Kidney (tissue), 14 donors: ENCODE results near the gene MFGE8. TPM values are rescaled to one million over a fixed set of nuclear protein-coding genes. Genes with fewer than 3 reads are reported as not detected.
"Not testable (repeated sequence)": the region's sequence is repeated elsewhere in the genome, so short reads cannot be mapped to it uniquely, and the experiment has no call there.

Experiments used
- DNase-seq, 5 donors: peaks; one replicate each; pipeline ENCODE4 v3.0.0-alpha.2; 2013 to 2020
- FAIRE-seq: peaks from 2 replicates; lab custom pipeline; 2012; peaks lifted over from hg19 to GRCh38; lab: Jason Lieb, UNC
- H3K27ac ChIP-seq, 2 donors: one replicate each; pipeline ENCODE4 v1.7.0; 2013; ENCODE audit warnings: low read depth in 2 of 2, low read length in 2 of 2, inconsistent platforms in 1 of 2
- H3K27me3 ChIP-seq: one replicate; pipeline ENCODE4 v1.7.1; 2013; ENCODE audit warnings: low read length, inconsistent platforms; ENCODE audit not compliant: control insufficient read depth, insufficient read depth
- H3K36me3 ChIP-seq, 3 donors: one replicate each; pipeline versions ENCODE4 v1.7.0 to v1.7.1; 2013; ENCODE audit warnings: low read length in 3 of 3, control low read depth in 1 of 3, inconsistent platforms in 1 of 3; ENCODE audit not compliant: insufficient read depth in 3 of 3, control insufficient read depth in 2 of 3
- H3K4me1 ChIP-seq, 3 donors: one replicate each; pipeline versions ENCODE4 v1.7.0 to v1.7.1; 2013; ENCODE audit warnings: low read length in 3 of 3, inconsistent platforms in 1 of 3, low read depth in 1 of 3; ENCODE audit not compliant: control insufficient read depth in 2 of 3, insufficient read depth in 2 of 3
- H3K4me3 ChIP-seq, 3 donors: one replicate each; pipeline versions ENCODE4 v1.7.0 to v1.8.1; 2013; ENCODE audit warnings: low read length in 3 of 3, control low read depth in 1 of 3, inconsistent platforms in 1 of 3
- H3K9ac ChIP-seq, 3 donors: one replicate each; pipeline versions ENCODE4 v1.7.0 to v1.7.1; 2013; ENCODE audit warnings: low read length in 3 of 3, control low read depth in 1 of 3, inconsistent platforms in 1 of 3
- H3K9me3 ChIP-seq, 3 donors: one replicate each; pipeline versions ENCODE4 v1.7.0 to v1.7.1; 2013; ENCODE audit warnings: low read length in 3 of 3, control low read depth in 1 of 3, inconsistent platforms in 1 of 3; ENCODE audit not compliant: control insufficient read depth in 2 of 3, insufficient read depth in 1 of 3
- CTCF ChIP-seq: IDR thresholded peaks from 3 replicates; pipeline ENCODE4 v1.5.1; 2012; ENCODE audit warnings: mild to moderate bottlenecking, moderate library complexity, borderline replicate concordance; ENCODE audit not compliant: insufficient read depth; ENCODE audit errors: extremely low read depth
- intact Hi-C: fragments of 100-400 bp; cut with DNase I; formaldehyde crosslinking; loops from one replicate; pipeline ENCODE4 v1.11.1; 2022
- polyA plus RNA-seq: library from polyadenylated mRNA; stranded (reverse); fragments of 350-450 nt; fragmentation: Illumina TruSeq; extraction: RNeasy Lipid Tissue Mini Kit (QIAGEN cat#74804); gene quantifications from one replicate; pipeline ENCODE4 v1.2.3, GENCODE V29; 2014; ENCODE audit warnings: low read depth, low replicate concordance; ENCODE audit not compliant: insufficient read depth
- total RNA-seq: library from RNA; stranded (reverse); fragmentation: NEBNext Ultra II Directional; extraction: Animal tissue kit (Norgen Biotek cat#: 25700); gene quantifications from one replicate; pipeline ENCODE4 v1.2.1, GENCODE V29; 2021
- donor health status: control.
- donor health status: control.
- donor health status: control.
- donor health status: control.
- donor health status: control.
- donor health status: DM: yes; HTN: yes; CAD: no.
- donor health status: Normal renal cell carcinoma (clear cell type).

Gene MFGE8
- total and polyA plus RNA-seq, 2 donors from 2014 or later = 88.0 to 184 TPM

GRCh38 chr15:88938802-88939485 is 25.8 kb upstream of the MFGE8 start:
- no peaks in the 10 kb centered on the region for H3K4me1 ChIP-seq
- no peak overlapping the region for H3K4me3 ChIP-seq
- DNase-seq = no peak
- H3K9me3 ChIP-seq = no peaks in the 10 kb centered on the region
- no peaks in the 10 kb centered on the region for H3K36me3 ChIP-seq
- H3K9ac ChIP-seq = no peak overlapping the region
- FAIRE-seq = no peak
- no peak overlapping the region for H3K27ac ChIP-seq
- no peaks in the 10 kb centered on the region for H3K27me3 ChIP-seq
- no peak for TF ChIP-seq CTCF
- intact Hi-C loops = no loop called here

- FAIRE-seq, H3K36me3 ChIP-seq, H3K27me3 ChIP-seq, H3K9ac ChIP-seq, DNase-seq, intact Hi-C loops, H3K4me3 ChIP-seq, H3K27ac ChIP-seq, H3K9me3 ChIP-seq, H3K4me1 ChIP-seq: not testable (repeated sequence)
Measured at GRCh38 chr15:88934449-88934848, 21.3 kb upstream of the MFGE8 start.

- Histone ChIP-seq H3K27me3 (no peaks in the 10 kb centered on the region), H3K36me3 (no peaks in the 10 kb centered on the region), H3K4me1 (no peaks in the 10 kb centered on the region), H3K9ac (no peak overlapping the region), H3K27ac (no peak overlapping the region), H3K4me3 (no peak overlapping the region), H3K9me3 (no peaks in the 10 kb centered on the region)
- intact Hi-C loops = no loop called here
- TF ChIP-seq CTCF = no peak
- FAIRE-seq (no peak), DNase-seq (peak in 1 of 5 donors; percentile 39)
Measured at GRCh38 chr15:88932875-88933330, 19.7 kb upstream of the MFGE8 start.

GRCh38 chr15:88932271-88932874 is 19.2 kb upstream of the MFGE8 start:
- Histone ChIP-seq H3K27me3 (no peaks in the 10 kb centered on the region), H3K4me3 (no peak overlapping the region), H3K4me1 (no peaks in the 10 kb centered on the region), H3K36me3 (no peaks in the 10 kb centered on the region), H3K27ac (peak overlapping the region in 1 of 2 donors; percentile 15), H3K9me3 (no peaks in the 10 kb centered on the region), H3K9ac (no peak overlapping the region)
- no peak for DNase-seq
- intact Hi-C loops = no loop called here
- FAIRE-seq = no peak
- no peak for TF ChIP-seq CTCF
